Heart left ventricle (tissue), 16 donors: Measurements from ENCODE around the gene CHKA. TPM values are rescaled to one million over a fixed set of nuclear protein-coding genes. Genes with fewer than 3 reads are reported as not detected.

ENCODE experiments used
- ATAC-seq, 4 donors: fragments of 200-7000 bp; cut with Tn5 transposase; one replicate each; pipeline ENCODE4 v1.9.1; 2020 to 2022; ENCODE audit warnings: moderate library complexity in 4 of 4, mild to moderate bottlenecking in 3 of 4, moderate number of reproducible peaks in 1 of 4
- DNase-seq, 5 donors: peaks; one replicate each; pipeline ENCODE4 v3.0.0-alpha.2; 2020
- H3K27ac ChIP-seq, 12 donors: fragments of 200-600 bp; sonication (generic) in 4 of 12; one replicate each; pipeline versions ENCODE4 v1.5.0 to v1.8.0; 2016 to 2022; ENCODE audit warnings: mild to moderate bottlenecking in 2 of 12
- H3K27me3 ChIP-seq, 9 donors: fragments of 200-600 bp; sonication (generic) in 2 of 9; one replicate each; pipeline versions ENCODE4 v1.5.1 to v1.8.0; 2016 to 2022; ENCODE audit warnings: mild to moderate bottlenecking in 3 of 9
- H3K36me3 ChIP-seq, 9 donors: fragments of 200-600 bp; sonication (generic) in 2 of 9; one replicate each; pipeline versions ENCODE4 v1.5.0 to v1.8.0; 2018 to 2022; ENCODE audit warnings: mild to moderate bottlenecking in 2 of 9
- H3K4me1 ChIP-seq, 12 donors: fragments of 200-600 bp; sonication (generic) in 4 of 12; one replicate each; pipeline versions ENCODE4 v1.5.0 to v1.8.0; 2016 to 2022; ENCODE audit warnings: mild to moderate bottlenecking in 3 of 12
- H3K4me3 ChIP-seq, 12 donors: fragments of 200-600 bp; sonication (generic) in 4 of 12; one replicate each; pipeline versions ENCODE4 v1.5.0 to v1.8.0; 2017 to 2022; ENCODE audit warnings: mild to moderate bottlenecking in 9 of 12, moderate library complexity in 4 of 12
- H3K9me3 ChIP-seq, 12 donors: fragments of 200-600 bp; sonication (generic) in 4 of 12; one replicate each; pipeline versions ENCODE4 v1.5.0 to v1.8.0; 2016 to 2022; ENCODE audit warnings: mild to moderate bottlenecking in 1 of 12
- POLR2A ChIP-seq, 2 donors: fragments of 450-650 bp; IDR thresholded peaks; one replicate each; pipeline ENCODE4 v1.6.1; 2017; ENCODE audit warnings: antibody characterized with exemption in 2 of 2, mild to moderate bottlenecking in 2 of 2, moderate library complexity in 2 of 2
- WGBS, 4 donors: extraction: QIAGEN DNeasy Blood & Tissue Kit in 2 of 4; methylation state at CpG; one replicate each; pipeline versions ENCODE4 v1.1.5 to v1.1.7; 2013 to 2018; 5-methylcytosine and 5-hydroxymethylcytosine counted together
- intact Hi-C, 10 donors: fragments of 100-400 bp; cut with DNase I; formaldehyde crosslinking; loops; one replicate each; pipeline versions ENCODE4 v1.11.1 to v1.14.2; 2022
- polyA plus RNA-seq, 2 donors: library from polyadenylated mRNA; stranded (reverse); fragments of 200-250 nt; gene quantifications; one replicate each; pipeline ENCODE4 v1.2.3, GENCODE V29; 2013
- total RNA-seq, 9 donors: library from RNA; depleted of rRNA in 2 of 9; stranded (reverse); fragments of >200 nt in 2 of 9; fragmentation: NEBNext Ultra II Directional in 3 of 9; extraction: Animal tissue kit (Norgen Biotek cat#: 25700) in 3 of 9; gene quantifications; one replicate each; pipeline versions ENCODE4 v1.1.0 to v1.2.4, GENCODE V29; 2016 to 2023
- TF ChIP-seq, protein P1 (sequence below), 12 donors: fragments of 200-600 bp; sonication (generic) in 4 of 12; IDR thresholded peaks; one replicate each; pipeline versions ENCODE4 v1.5.0 to v1.8.0; 2018 to 2022; ENCODE audit warnings: antibody characterized with exemption in 12 of 12, mild to moderate bottlenecking in 5 of 12
- donor health status: ischemic (EF 13 %, LVEDD 7.1; RV severe dilation, severe dysfunction).
- donor health status: healthy with polysubstance abuse.
- donor health status: DM: no; HTN: yes; CAD: no.
- donor health status: DM: no; HTN: no; CAD: no.
- donor health status: ischemic (EF 25% LVEDD 6.9; RV normal size, moderate dysfunction).
- donor health status: ischemic (EF 25% LVEDD 5.7; RV mildly dilated, moderate dysfunction).
- donor health status: healthy.
- donor health status: DM: yes; HTN: yes; CAD: no.
- donor health status: ischemic (EF 35%, LVEDD 5.7; RV mildly dilated, moderate dysfunction).
- donor health status: nonischemic (EF 11% LVEDD 7.7; RV severe dilation, severe dysfunction).
- donor health status: DM: yes; HTN: yes; CAD: no.
- donor health status: PGD.
- donor health status: ischemic (EF 29% LVEDD 5.4; RV normal size, mild dysfunction).
- donor health status: nonischemic (EF 23%, LVEDD 6.1; RV moderate dilation, normal function).

The CHKA gene
- total and polyA plus RNA-seq, 11 donors = 6.1 to 22.9 (median 9.1) TPM

DNA sequence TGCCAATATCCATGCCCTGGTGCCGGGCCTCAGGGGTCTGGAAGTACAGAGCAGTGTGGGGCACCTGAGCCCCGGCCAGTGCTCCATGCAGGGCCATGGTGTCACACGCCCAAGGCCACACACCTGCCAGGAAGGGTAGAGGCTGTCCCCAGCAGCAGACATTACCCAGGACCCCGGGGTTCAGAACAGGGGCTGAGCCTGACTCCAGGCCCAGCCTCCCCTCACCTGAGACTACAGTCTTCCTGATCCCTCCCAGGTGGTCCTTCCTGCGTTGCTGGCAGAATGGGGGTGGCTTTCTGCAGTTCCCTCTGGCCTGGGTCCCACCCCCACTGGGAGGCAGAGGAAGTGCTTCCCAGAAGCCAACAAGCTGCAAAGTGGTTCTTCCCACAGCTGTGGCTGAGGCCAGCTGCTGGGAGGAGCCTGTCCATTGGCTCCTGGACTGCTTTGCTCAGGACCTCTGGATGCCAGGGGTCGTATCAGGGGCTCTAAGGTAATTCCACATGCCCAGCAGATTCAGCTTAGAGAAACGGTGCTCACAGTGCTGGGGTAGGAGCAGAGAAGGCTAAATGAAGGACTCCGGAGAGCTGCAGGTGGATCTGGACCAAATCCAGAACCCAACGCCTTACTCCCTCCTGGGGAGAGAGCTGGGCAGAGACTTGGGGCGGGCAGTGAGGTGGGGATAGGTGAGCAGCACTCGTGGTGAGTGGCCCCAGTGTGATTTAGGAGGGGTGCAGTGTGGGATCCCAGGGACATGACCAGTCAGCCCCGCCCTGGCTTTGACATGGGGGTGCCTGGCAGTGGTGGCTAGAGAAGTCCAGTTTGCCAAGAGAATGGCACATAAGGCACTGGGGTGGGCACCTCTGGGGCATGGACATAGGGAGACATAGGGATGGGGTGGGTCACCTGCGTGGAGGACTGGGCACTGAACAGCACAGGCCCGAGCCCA, 69.7 kb downstream of the CHKA start:
- 77 to 84% (median 80%) methylated on average over 14 of the region's 14 CpGs for WGBS, 4 donors
- ATAC-seq = peak in 2 of 4 donors; percentile 5 to 22
- peak in 2 of 5 donors; percentile 10 to 61 for DNase-seq

DNA sequence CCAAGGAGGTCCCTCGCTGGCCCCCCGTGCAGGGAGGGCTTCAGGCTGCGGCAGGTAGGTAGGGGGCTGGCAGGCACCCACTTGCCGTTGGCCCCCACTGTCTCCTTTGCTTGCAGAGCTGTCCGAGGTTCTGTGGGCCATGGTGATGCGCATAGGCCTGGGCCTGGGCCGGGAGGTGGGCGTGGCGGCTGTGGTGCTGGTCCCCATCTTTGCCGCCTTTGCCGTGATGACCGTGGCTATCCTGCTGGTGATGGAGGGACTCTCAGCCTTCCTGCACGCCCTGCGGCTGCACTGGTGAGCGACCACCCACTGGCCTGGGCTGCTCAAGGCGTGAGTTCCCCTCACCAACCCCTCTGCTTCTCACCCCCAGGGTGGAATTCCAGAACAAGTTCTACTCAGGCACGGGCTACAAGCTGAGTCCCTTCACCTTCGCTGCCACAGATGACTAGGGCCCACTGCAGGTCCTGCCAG, 70.8 kb downstream of the CHKA start:
- no peak for TF ChIP-seq POLR2A (IDR thresholded peaks at IDR 0.05)
- TF ChIP-seq, protein P1, sequence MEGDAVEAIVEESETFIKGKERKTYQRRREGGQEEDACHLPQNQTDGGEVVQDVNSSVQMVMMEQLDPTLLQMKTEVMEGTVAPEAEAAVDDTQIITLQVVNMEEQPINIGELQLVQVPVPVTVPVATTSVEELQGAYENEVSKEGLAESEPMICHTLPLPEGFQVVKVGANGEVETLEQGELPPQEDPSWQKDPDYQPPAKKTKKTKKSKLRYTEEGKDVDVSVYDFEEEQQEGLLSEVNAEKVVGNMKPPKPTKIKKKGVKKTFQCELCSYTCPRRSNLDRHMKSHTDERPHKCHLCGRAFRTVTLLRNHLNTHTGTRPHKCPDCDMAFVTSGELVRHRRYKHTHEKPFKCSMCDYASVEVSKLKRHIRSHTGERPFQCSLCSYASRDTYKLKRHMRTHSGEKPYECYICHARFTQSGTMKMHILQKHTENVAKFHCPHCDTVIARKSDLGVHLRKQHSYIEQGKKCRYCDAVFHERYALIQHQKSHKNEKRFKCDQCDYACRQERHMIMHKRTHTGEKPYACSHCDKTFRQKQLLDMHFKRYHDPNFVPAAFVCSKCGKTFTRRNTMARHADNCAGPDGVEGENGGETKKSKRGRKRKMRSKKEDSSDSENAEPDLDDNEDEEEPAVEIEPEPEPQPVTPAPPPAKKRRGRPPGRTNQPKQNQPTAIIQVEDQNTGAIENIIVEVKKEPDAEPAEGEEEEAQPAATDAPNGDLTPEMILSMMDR (IDR thresholded peaks at IDR 0.05) = no peak
- 83 to 91% (median 91%) methylated on average over 8 to 18 of the region's 18 CpGs for WGBS, 4 donors
- Histone ChIP-seq H3K4me3 (no peak overlapping the region), H3K27me3 (no peaks in the 10 kb centered on the region), H3K9me3 (no peaks in the 10 kb centered on the region), H3K4me1 (peaks cover 0 to 4% (median 0%) of the 10 kb centered on the region in 12 donors), H3K36me3 (peaks cover 0 to 80% (median 32%) of the 10 kb centered on the region in 9 donors), H3K27ac (no peak overlapping the region)
- no peak for ATAC-seq
- intact Hi-C loops = no loop called here
- no peak for DNase-seq

More for the DNA sequence above, 69.7 kb downstream of the CHKA start:
- no peak overlapping the region for H3K27ac ChIP-seq
- H3K27me3 ChIP-seq = no peaks in the 10 kb centered on the region
- no peaks in the 10 kb centered on the region for H3K9me3 ChIP-seq
- peaks cover 0 to 4% (median 0%) of the 10 kb centered on the region in 12 donors for H3K4me1 ChIP-seq
- intact Hi-C loops = no loop called here
- peaks cover 0 to 69% (median 32%) of the 10 kb centered on the region in 9 donors for H3K36me3 ChIP-seq
- H3K4me3 ChIP-seq = no peak overlapping the region
- TF ChIP-seq, protein P1 (IDR thresholded peaks at IDR 0.05) = no peak
- TF ChIP-seq POLR2A (IDR thresholded peaks at IDR 0.05) = no peak

DNA sequence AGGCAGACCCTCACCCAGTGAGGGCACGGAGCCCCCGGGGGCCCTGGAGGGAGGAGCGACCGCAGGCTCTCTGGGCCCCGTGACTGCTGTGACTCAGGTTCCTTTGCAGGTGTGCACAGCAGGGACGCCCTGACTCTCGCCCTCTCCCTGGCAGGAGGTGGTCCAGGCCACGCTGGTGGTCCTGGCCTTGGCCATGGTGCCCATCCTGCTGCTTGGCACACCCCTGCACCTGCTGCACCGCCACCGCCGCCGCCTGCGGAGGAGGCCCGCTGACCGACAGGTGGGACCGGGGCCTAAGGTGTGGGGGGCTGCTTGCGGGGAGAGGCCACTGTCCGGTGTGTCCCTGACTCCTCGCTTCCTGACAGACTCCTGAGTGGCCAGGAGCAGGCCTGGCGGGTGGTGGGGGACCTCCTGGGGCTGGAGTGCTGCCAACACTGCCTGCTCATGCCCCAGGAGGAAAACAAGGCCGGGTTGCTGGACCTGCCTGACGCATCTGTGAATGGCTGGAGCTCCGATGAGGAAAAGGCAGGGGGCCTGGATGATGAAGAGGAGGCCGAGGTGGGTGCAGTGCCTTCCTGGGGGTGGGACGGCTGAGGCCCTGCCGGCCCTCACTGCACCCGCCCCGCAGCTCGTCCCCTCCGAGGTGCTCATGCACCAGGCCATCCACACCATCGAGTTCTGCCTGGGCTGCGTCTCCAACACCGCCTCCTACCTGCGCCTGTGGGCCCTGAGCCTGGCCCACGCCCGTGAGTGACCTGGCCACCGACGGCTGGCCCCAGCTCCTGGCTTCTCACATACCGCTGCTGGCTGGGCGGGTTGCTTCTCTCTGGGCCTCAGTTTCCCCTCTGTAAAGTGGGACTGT, 71.4 kb downstream of the CHKA start:
- TF ChIP-seq POLR2A (IDR thresholded peaks at IDR 0.05) = no peak
- TF ChIP-seq, protein P1 (IDR thresholded peaks at IDR 0.05) = no peak
- Histone ChIP-seq H3K36me3 (peaks cover 0 to 87% (median 37%) of the 10 kb centered on the region in 9 donors), H3K4me1 (peaks cover 0 to 4% (median 0%) of the 10 kb centered on the region in 12 donors), H3K4me3 (no peak overlapping the region), H3K9me3 (no peaks in the 10 kb centered on the region), H3K27me3 (no peaks in the 10 kb centered on the region), H3K27ac (no peak overlapping the region)
- DNase-seq = no peak
- ATAC-seq = no peak
- intact Hi-C loops = no loop called here
- 77 to 89% (median 84%) methylated on average over 21 to 40 of the region's 40 CpGs for WGBS, 4 donors
